NB4 (cell line): ENCODE results near the gene ARHGAP29.

ENCODE experiments used
- DNase-seq: peaks from one replicate; pipeline ENCODE4 v3.0.0; 2010; ENCODE audit warnings: low read depth
- H3K4me3 ChIP-seq: one replicate; pipeline ENCODE4 v1.5.1; 2011; ENCODE audit warnings: mild to moderate bottlenecking, low read depth, low read length, moderate library complexity
- CTCF ChIP-seq: IDR thresholded peaks from one replicate; pipeline ENCODE4 v1.5.1; 2012; ENCODE audit warnings: low read depth, low read length
- MAX ChIP-seq: IDR thresholded peaks from 2 replicates; pipeline ENCODE4 v1.6.1; 2011; ENCODE audit warnings: low read depth, low read length
- MYC ChIP-seq: IDR thresholded peaks from 2 replicates; pipeline ENCODE4 v1.6.1; 2011; ENCODE audit warnings: low read depth, low read length
- POLR2A ChIP-seq: IDR thresholded peaks from 2 replicates; pipeline ENCODE4 v1.6.1; 2011; ENCODE audit warnings: mild to moderate bottlenecking; ENCODE audit not compliant: insufficient read length; ENCODE audit errors: extremely low read depth

The ARHGAP29 gene

GRCh38 chr1:94270801-94271203 lies 33.4 kb upstream of the ARHGAP29 start:
- TF ChIP-seq MAX (no peak), CTCF (no peak), MYC (no peak), POLR2A (no peak)
- H3K4me3 ChIP-seq = no peak overlapping the region
- no peak for DNase-seq

GRCh38 chr1:94269921-94270320 lies 32.5 kb upstream of the ARHGAP29 start:
- H3K4me3 ChIP-seq = no peak overlapping the region
- TF ChIP-seq CTCF = no peak
- TF ChIP-seq MAX = no peak
- no peak for TF ChIP-seq MYC
- no peak for TF ChIP-seq POLR2A
- no peak for DNase-seq

- no peak overlapping the region for H3K4me3 ChIP-seq
- DNase-seq = no peak
- TF ChIP-seq POLR2A = no peak
- no peak for TF ChIP-seq CTCF
- TF ChIP-seq MYC = no peak
- no peak for TF ChIP-seq MAX
Measured at GRCh38 chr1:94265906-94266305, 28.5 kb upstream of the ARHGAP29 start.

GRCh38 chr1:94265011-94265422 lies 27.6 kb upstream of the ARHGAP29 start:
- no peak for TF ChIP-seq MYC
- no peak for TF ChIP-seq MAX
- no peak for TF ChIP-seq POLR2A
- no peak for TF ChIP-seq CTCF
- no peak for DNase-seq
- H3K4me3 ChIP-seq = no peak overlapping the region

GRCh38 chr1:94260635-94261387 lies 23.4 kb upstream of the ARHGAP29 start:
- TF ChIP-seq CTCF = no peak
- no peak for TF ChIP-seq MYC
- TF ChIP-seq MAX = no peak
- TF ChIP-seq POLR2A = no peak
- no peak overlapping the region for H3K4me3 ChIP-seq
- DNase-seq = no peak
